Stomach (tissue), 4 donors: ENCODE results near the gene CMTM4.

Source experiments
- POLR2A ChIP-seq, 4 donors: fragments of 450-650 bp; IDR thresholded peaks; one replicate each; pipeline ENCODE4 v1.6.1; 2016; ENCODE audit warnings: antibody characterized with exemption in 4 of 4, control low read depth in 2 of 4, mild to moderate bottlenecking in 1 of 4, moderate library complexity in 1 of 4
- POLR2AphosphoS5 ChIP-seq, 3 donors: sonication (generic); formaldehyde crosslinking; IDR thresholded peaks; one replicate each; pipeline ENCODE4 v1.6.1; 2016; ENCODE audit warnings: antibody characterized with exemption in 3 of 3
- TF ChIP-seq, protein P1 (sequence below), 7 experiments: fragments of 450-650 bp in 4 of 7; fragments of 200-600 bp in 3 of 7; sonication (generic) in 3 of 7; IDR thresholded peaks; one replicate each; pipeline ENCODE4 v1.5.1; 2016 to 2019; ENCODE audit warnings: antibody characterized with exemption in 7 of 7, control low read depth in 2 of 7, mild to moderate bottlenecking in 1 of 7

DNA sequence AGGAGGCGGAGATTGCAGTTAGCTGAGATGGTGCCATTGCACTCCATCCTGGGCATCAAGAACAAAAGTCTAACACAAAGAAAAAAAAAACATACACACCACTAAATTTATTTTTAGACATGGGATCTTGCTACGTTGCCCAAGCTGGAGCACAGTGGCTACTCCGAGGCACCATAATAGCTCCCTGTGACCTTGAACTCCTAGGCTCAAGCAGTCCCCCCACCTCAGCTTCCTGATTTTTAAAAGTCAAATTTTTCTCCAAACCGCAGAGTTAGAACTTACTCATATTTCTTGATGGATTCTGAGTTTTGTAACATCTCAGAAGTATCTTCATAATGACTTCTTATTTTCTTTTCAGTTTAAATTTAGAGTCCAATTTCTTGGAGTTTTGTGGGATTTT lies 3.4 kb downstream of the CMTM4 start:
- TF ChIP-seq, protein P1, sequence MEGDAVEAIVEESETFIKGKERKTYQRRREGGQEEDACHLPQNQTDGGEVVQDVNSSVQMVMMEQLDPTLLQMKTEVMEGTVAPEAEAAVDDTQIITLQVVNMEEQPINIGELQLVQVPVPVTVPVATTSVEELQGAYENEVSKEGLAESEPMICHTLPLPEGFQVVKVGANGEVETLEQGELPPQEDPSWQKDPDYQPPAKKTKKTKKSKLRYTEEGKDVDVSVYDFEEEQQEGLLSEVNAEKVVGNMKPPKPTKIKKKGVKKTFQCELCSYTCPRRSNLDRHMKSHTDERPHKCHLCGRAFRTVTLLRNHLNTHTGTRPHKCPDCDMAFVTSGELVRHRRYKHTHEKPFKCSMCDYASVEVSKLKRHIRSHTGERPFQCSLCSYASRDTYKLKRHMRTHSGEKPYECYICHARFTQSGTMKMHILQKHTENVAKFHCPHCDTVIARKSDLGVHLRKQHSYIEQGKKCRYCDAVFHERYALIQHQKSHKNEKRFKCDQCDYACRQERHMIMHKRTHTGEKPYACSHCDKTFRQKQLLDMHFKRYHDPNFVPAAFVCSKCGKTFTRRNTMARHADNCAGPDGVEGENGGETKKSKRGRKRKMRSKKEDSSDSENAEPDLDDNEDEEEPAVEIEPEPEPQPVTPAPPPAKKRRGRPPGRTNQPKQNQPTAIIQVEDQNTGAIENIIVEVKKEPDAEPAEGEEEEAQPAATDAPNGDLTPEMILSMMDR (IDR thresholded peaks at IDR 0.05) = no peak
- TF ChIP-seq POLR2A (IDR thresholded peaks at IDR 0.05) = no peak
- TF ChIP-seq POLR2AphosphoS5 (IDR thresholded peaks at IDR 0.05) = no peak
